Suprapubic skin (tissue), 4 donors: Measurements from ENCODE around the gene PRSS33. TPM values are rescaled to one million over a fixed set of nuclear protein-coding genes. Genes with fewer than 3 reads are reported as not detected.
A peak's percentile ranks its signal among the peaks of the same experiment; 100 is the strongest.

Experiments used
- DNase-seq, 2 donors: peaks; one replicate each; pipeline ENCODE4 v3.0.0-alpha.2; 2019; ENCODE audit warnings: low spot score in 2 of 2
- H3K27ac ChIP-seq: fragments of 200-600 bp; sonication (generic); one replicate; pipeline ENCODE4 v1.5.1; 2019
- H3K27me3 ChIP-seq: fragments of 200-600 bp; sonication (generic); one replicate; pipeline ENCODE4 v1.5.1; 2019
- H3K36me3 ChIP-seq: fragments of 200-600 bp; sonication (generic); one replicate; pipeline ENCODE4 v1.5.1; 2019
- H3K4me1 ChIP-seq: fragments of 200-600 bp; sonication (generic); one replicate; pipeline ENCODE4 v1.5.1; 2019
- H3K4me3 ChIP-seq: fragments of 200-600 bp; sonication (generic); one replicate; pipeline ENCODE4 v1.5.1; 2019; ENCODE audit warnings: mild to moderate bottlenecking
- H3K9me3 ChIP-seq: fragments of 200-600 bp; sonication (generic); one replicate; pipeline ENCODE4 v1.5.1; 2019
- CTCF ChIP-seq, 2 donors: fragments of 200-600 bp in 1 of 2; fragments of 450-650 bp in 1 of 2; sonication (generic) in 1 of 2; IDR thresholded peaks; one replicate each; pipeline ENCODE4 v1.5.1; 2016 to 2019; ENCODE audit warnings: antibody characterized with exemption in 2 of 2, mild to moderate bottlenecking in 1 of 2, moderate library complexity in 1 of 2
- EP300 ChIP-seq: sonication (generic); formaldehyde crosslinking; IDR thresholded peaks from one replicate; pipeline ENCODE4 v1.6.1; 2017; ENCODE audit warnings: antibody characterized with exemption
- POLR2A ChIP-seq, 2 donors: fragments of 450-650 bp; IDR thresholded peaks; one replicate each; pipeline ENCODE4 v1.6.1; 2017; ENCODE audit warnings: antibody characterized with exemption in 2 of 2, mild to moderate bottlenecking in 2 of 2, moderate library complexity in 2 of 2
- POLR2AphosphoS5 ChIP-seq, 3 donors: sonication (generic); formaldehyde crosslinking; IDR thresholded peaks; one replicate each; pipeline ENCODE4 v1.6.1; 2017; ENCODE audit warnings: antibody characterized with exemption in 3 of 3
- WGBS: methylation state at CpG from one replicate; pipeline ENCODE4 v1.1.5; 2018; 5-methylcytosine and 5-hydroxymethylcytosine counted together
- total RNA-seq, 4 donors: library from RNA; depleted of rRNA; stranded (reverse); fragments of >200 nt; gene quantifications; one replicate each; pipeline ENCODE4 v1.1.0, GENCODE V29; 2016

Gene PRSS33
- total RNA-seq, 4 donors from 2014 or later, result not detected

GRCh38 chr16:2813771-2814221 is 26.4 kb upstream of the PRSS33 start:
- DNase-seq, result peak; percentile 46 to 76
- H3K9me3 ChIP-seq, result no peaks in the 10 kb centered on the region
- no peaks in the 10 kb centered on the region for H3K36me3 ChIP-seq
- 46% methylated on average over 7 of the region's 7 CpGs for WGBS
- peaks cover 46% of the 10 kb centered on the region for H3K27me3 ChIP-seq
- H3K4me3 ChIP-seq, result no peak overlapping the region
- TF ChIP-seq CTCF (IDR thresholded peaks at IDR 0.05), result no peak
- TF ChIP-seq POLR2A (IDR thresholded peaks at IDR 0.05), result no peak
- no peak for TF ChIP-seq EP300
- TF ChIP-seq POLR2AphosphoS5 (IDR thresholded peaks at IDR 0.05), result no peak
- peaks cover 10% of the 10 kb centered on the region for H3K4me1 ChIP-seq
- H3K27ac ChIP-seq, result no peak overlapping the region

- 27% methylated on average over 5 of the region's 15 CpGs for WGBS
- Histone ChIP-seq H3K4me3 (no peak overlapping the region), H3K27me3 (peaks cover 38% of the 10 kb centered on the region), H3K27ac (no peak overlapping the region), H3K36me3 (no peaks in the 10 kb centered on the region), H3K4me1 (peaks cover 10% of the 10 kb centered on the region), H3K9me3 (no peaks in the 10 kb centered on the region)
- peak; percentile 53 to 60 for DNase-seq
- TF ChIP-seq CTCF (IDR thresholded peaks at IDR 0.05) (no peak), POLR2AphosphoS5 (IDR thresholded peaks at IDR 0.05) (no peak), EP300 (no peak), POLR2A (IDR thresholded peaks at IDR 0.05) (no peak)
Measured at GRCh38 chr16:2811703-2812471, 24.5 kb upstream of the PRSS33 start.

- Histone ChIP-seq H3K27me3 (peaks cover 34% of the 10 kb centered on the region), H3K4me1 (peaks cover 10% of the 10 kb centered on the region), H3K9me3 (no peaks in the 10 kb centered on the region), H3K27ac (no peak overlapping the region), H3K4me3 (no peak overlapping the region), H3K36me3 (no peaks in the 10 kb centered on the region)
- TF ChIP-seq POLR2A (IDR thresholded peaks at IDR 0.05), result no peak
- no peak for TF ChIP-seq EP300
- TF ChIP-seq POLR2AphosphoS5 (IDR thresholded peaks at IDR 0.05), result no peak
- no peak for TF ChIP-seq CTCF (IDR thresholded peaks at IDR 0.05)
- WGBS, result 96% methylated on average over 3 of the region's 6 CpGs
- peak; percentile 18 to 71 for DNase-seq
Measured at GRCh38 chr16:2810651-2811050, 23.3 kb upstream of the PRSS33 start.

- peaks cover 10% of the 10 kb centered on the region for H3K4me1 ChIP-seq
- no peak overlapping the region for H3K4me3 ChIP-seq
- peaks cover 28% of the 10 kb centered on the region for H3K27me3 ChIP-seq
- WGBS, result 83% methylated on average over 3 of the region's 3 CpGs
- H3K36me3 ChIP-seq, result no peaks in the 10 kb centered on the region
- no peak overlapping the region for H3K27ac ChIP-seq
- H3K9me3 ChIP-seq, result no peaks in the 10 kb centered on the region
- DNase-seq, result no peak
- no peak for TF ChIP-seq POLR2AphosphoS5 (IDR thresholded peaks at IDR 0.05)
- no peak for TF ChIP-seq EP300
- TF ChIP-seq CTCF (IDR thresholded peaks at IDR 0.05), result no peak
- no peak for TF ChIP-seq POLR2A (IDR thresholded peaks at IDR 0.05)
Measured at GRCh38 chr16:2809149-2809760, 21.9 kb upstream of the PRSS33 start.

- peak in 1 of 2 donors; percentile 15 for DNase-seq
- Histone ChIP-seq H3K4me3 (no peak overlapping the region), H3K27me3 (peaks cover 28% of the 10 kb centered on the region), H3K36me3 (no peaks in the 10 kb centered on the region), H3K27ac (no peak overlapping the region), H3K4me1 (peaks cover 10% of the 10 kb centered on the region), H3K9me3 (no peaks in the 10 kb centered on the region)
- WGBS, result 79% methylated on average over 7 of the region's 7 CpGs
- no peak for TF ChIP-seq CTCF (IDR thresholded peaks at IDR 0.05)
- TF ChIP-seq POLR2AphosphoS5 (IDR thresholded peaks at IDR 0.05), result no peak
- no peak for TF ChIP-seq POLR2A (IDR thresholded peaks at IDR 0.05)
- TF ChIP-seq EP300, result no peak
Measured at GRCh38 chr16:2808181-2808580, 20.8 kb upstream of the PRSS33 start.
